HEK293 (cell line): Measurements from ENCODE around the gene MAGI1.

Source experiments
- CTCF ChIA-PET: fragments of 350-600 bp; formaldehyde crosslinking; extraction: SDS; loops from one replicate; lab custom pipeline; 2021; ENCODE audit warnings: antibody characterized with exemption; lab: Yijun Ruan, JAX
- POLR2A ChIA-PET: fragments of 300-600 bp; formaldehyde crosslinking; extraction: SDS; loops from one replicate; lab custom pipeline; 2020; ENCODE audit warnings: antibody characterized with exemption, inconsistent platforms; lab: Yijun Ruan, JAX
- H3K27ac ChIP-seq: fragments of 200-500 bp; sonication (Bioruptor generic); 2 replicates; pipeline ENCODE4 v1.5.1; 2014; ENCODE audit warnings: low read depth, low read length, control low read depth, inconsistent platforms; ENCODE audit errors: extremely low read depth
- H3K36me3 ChIP-seq, 2 experiments: fragments of 200-500 bp in 1 of 2; sonication (Bioruptor generic) in 1 of 2; 1 replicate in 1 of 2; 2 replicates in 1 of 2; pipeline ENCODE4 v1.5.1; 2014 to 2017; ENCODE audit warnings: inconsistent platforms in 2 of 2, low read length in 2 of 2; ENCODE audit not compliant: control insufficient read depth in 2 of 2, insufficient read depth in 1 of 2
- H3K4me1 ChIP-seq: fragments of 200-500 bp; sonication (Bioruptor generic); 2 replicates; pipeline ENCODE4 v1.5.1; 2014; ENCODE audit warnings: mild to moderate bottlenecking, low read length, inconsistent platforms; ENCODE audit not compliant: control insufficient read depth, insufficient read depth
- H3K4me3 ChIP-seq: 2 replicates; pipeline ENCODE4 v1.5.1; 2011; ENCODE audit warnings: low read depth, mild to moderate bottlenecking, control low read depth, low read length, moderate library complexity
- H3K9me3 ChIP-seq: fragments of 200-500 bp; sonication (Bioruptor generic); 2 replicates; pipeline ENCODE4 v1.5.1; 2014; ENCODE audit warnings: low read depth, low read length, inconsistent platforms; ENCODE audit not compliant: control insufficient read depth, insufficient read depth
- ATF2 ChIP-seq: fragments of 450-650 bp; formaldehyde crosslinking; IDR thresholded peaks from 2 replicates; pipeline ENCODE4 v1.5.1; 2016; ENCODE audit warnings: missing biosample characterization, missing genetic modification characterization, low read depth
- FEZF1 ChIP-seq: fragments of 450-650 bp; formaldehyde crosslinking; IDR thresholded peaks from 2 replicates; pipeline ENCODE4 v1.5.1; 2016; ENCODE audit warnings: missing biosample characterization, missing genetic modification characterization
- GLIS2 ChIP-seq: fragments of 450-650 bp; formaldehyde crosslinking; IDR thresholded peaks from 2 replicates; pipeline ENCODE4 v1.5.1; 2016; ENCODE audit warnings: missing biosample characterization, missing genetic modification characterization
- IKZF3 ChIP-seq: fragments of 450-650 bp; IDR thresholded peaks from 2 replicates; pipeline ENCODE4 v1.5.0; 2018; ENCODE audit warnings: missing biosample characterization, mild to moderate bottlenecking, missing genetic modification characterization, moderate library complexity
- KLF1 ChIP-seq: fragments of 450-650 bp; formaldehyde crosslinking; IDR thresholded peaks from 2 replicates; pipeline ENCODE4 v1.5.1; 2016; ENCODE audit warnings: missing biosample characterization, missing genetic modification characterization
- MEIS1 ChIP-seq: sonication (generic); formaldehyde crosslinking; IDR thresholded peaks from 2 replicates; pipeline ENCODE4 v1.8.1; 2022; ENCODE audit warnings: missing genetic modification reagents, mild to moderate bottlenecking, borderline replicate concordance
- SP2 ChIP-seq: fragments of 450-650 bp; formaldehyde crosslinking; IDR thresholded peaks from 2 replicates; pipeline ENCODE4 v1.5.1; 2016; ENCODE audit warnings: missing biosample characterization, missing genetic modification characterization
- TCF7L2 ChIP-seq: IDR thresholded peaks from 2 replicates; pipeline ENCODE4 v1.6.1; 2011; ENCODE audit warnings: low read depth, mild to moderate bottlenecking, inconsistent platforms, low read length, moderate library complexity, borderline replicate concordance
- YY2 ChIP-seq: fragments of 450-650 bp; formaldehyde crosslinking; IDR thresholded peaks from 2 replicates; pipeline ENCODE4 v1.5.1; 2016; ENCODE audit warnings: missing biosample characterization, missing genetic modification characterization
- ZBTB7A ChIP-seq: fragments of 450-650 bp; formaldehyde crosslinking; IDR thresholded peaks from 2 replicates; pipeline ENCODE4 v1.5.1; 2016; ENCODE audit warnings: low read depth, missing biosample characterization, missing genetic modification characterization
- ZEB2 ChIP-seq: fragments of 450-650 bp; formaldehyde crosslinking; IDR thresholded peaks from 2 replicates; pipeline ENCODE4 v1.5.1; 2016; ENCODE audit warnings: missing biosample characterization, missing genetic modification characterization
- ZIC2 ChIP-seq: fragments of 450-650 bp; formaldehyde crosslinking; IDR thresholded peaks from 2 replicates; pipeline ENCODE4 v1.5.1; 2016; ENCODE audit warnings: missing biosample characterization, missing genetic modification characterization
- ZNF112 ChIP-seq: fragments of 450-650 bp; formaldehyde crosslinking; IDR thresholded peaks from 2 replicates; pipeline ENCODE4 v1.5.0; 2017; ENCODE audit warnings: missing biosample characterization, missing genetic modification characterization
- ZNF114 ChIP-seq: fragments of 450-650 bp; formaldehyde crosslinking; IDR thresholded peaks from 2 replicates; pipeline ENCODE4 v1.5.0; 2017; ENCODE audit warnings: missing biosample characterization, missing genetic modification characterization
- ZNF184 ChIP-seq: fragments of 450-650 bp; IDR thresholded peaks from 2 replicates; pipeline ENCODE4 v1.5.1; 2018; ENCODE audit warnings: missing biosample characterization, mild to moderate bottlenecking, missing genetic modification characterization
- ZNF266 ChIP-seq: fragments of 450-650 bp; formaldehyde crosslinking; IDR thresholded peaks from 2 replicates; pipeline ENCODE4 v1.5.1; 2016; ENCODE audit warnings: missing biosample characterization, missing genetic modification characterization, low read depth
- ZNF324 ChIP-seq: fragments of 450-650 bp; formaldehyde crosslinking; IDR thresholded peaks from 2 replicates; pipeline ENCODE4 v1.5.1; 2016; ENCODE audit warnings: missing biosample characterization, missing genetic modification characterization
- ZNF350 ChIP-seq: fragments of 450-650 bp; formaldehyde crosslinking; IDR thresholded peaks from 2 replicates; pipeline ENCODE4 v1.5.0; 2017; ENCODE audit warnings: missing biosample characterization, mild to moderate bottlenecking, missing genetic modification characterization
- ZNF391 ChIP-seq: fragments of 450-650 bp; formaldehyde crosslinking; IDR thresholded peaks from 2 replicates; pipeline ENCODE4 v1.5.1; 2016; ENCODE audit warnings: low read depth, missing biosample characterization, missing genetic modification characterization, borderline replicate concordance
- ZNF416 ChIP-seq: fragments of 450-650 bp; formaldehyde crosslinking; IDR thresholded peaks from 2 replicates; pipeline ENCODE4 v1.5.1; 2016; ENCODE audit warnings: missing biosample characterization, missing genetic modification characterization
- ZNF473 ChIP-seq: fragments of 450-650 bp; formaldehyde crosslinking; IDR thresholded peaks from 2 replicates; pipeline ENCODE4 v1.5.1; 2017; ENCODE audit warnings: missing biosample characterization, missing genetic modification characterization
- ZNF561 ChIP-seq: fragments of 450-650 bp; IDR thresholded peaks from 2 replicates; pipeline ENCODE4 v1.5.1; 2018; ENCODE audit warnings: missing biosample characterization, missing genetic modification characterization, borderline replicate concordance
- ZNF580 ChIP-seq: fragments of 450-650 bp; formaldehyde crosslinking; IDR thresholded peaks from 2 replicates; pipeline ENCODE4 v1.5.1; 2016; ENCODE audit warnings: missing biosample characterization, missing genetic modification characterization
- ZNF626 ChIP-seq: fragments of 450-650 bp; sonication (Bioruptor Pico); formaldehyde crosslinking; IDR thresholded peaks from 2 replicates; pipeline ENCODE4 v1.5.1; 2018; ENCODE audit warnings: missing biosample characterization, missing genetic modification characterization, inconsistent platforms
- ZNF629 ChIP-seq: fragments of 450-650 bp; formaldehyde crosslinking; IDR thresholded peaks from 2 replicates; pipeline ENCODE4 v1.5.1; 2017; ENCODE audit warnings: missing biosample characterization, missing genetic modification characterization
- ZNF747 ChIP-seq: fragments of 450-650 bp; formaldehyde crosslinking; IDR thresholded peaks from 2 replicates; pipeline ENCODE4 v1.5.1; 2016; ENCODE audit warnings: missing biosample characterization, missing genetic modification characterization
- ZNF777 ChIP-seq: fragments of 450-650 bp; formaldehyde crosslinking; IDR thresholded peaks from 2 replicates; pipeline ENCODE4 v1.5.1; 2017; ENCODE audit warnings: missing biosample characterization, missing genetic modification characterization, borderline replicate concordance
- TF ChIP-seq, protein P1 (sequence below): fragments of 450-650 bp; IDR thresholded peaks from 2 replicates; pipeline ENCODE4 v1.5.1; 2018; ENCODE audit warnings: missing biosample characterization, missing genetic modification characterization
- TF ChIP-seq, protein P2 (sequence below): fragments of 450-650 bp; formaldehyde crosslinking; IDR thresholded peaks from 2 replicates; pipeline ENCODE4 v1.5.1; 2017; ENCODE audit warnings: missing biosample characterization, missing genetic modification characterization
- TF ChIP-seq, protein P3 (sequence below): fragments of 450-650 bp; formaldehyde crosslinking; IDR thresholded peaks from 2 replicates; pipeline ENCODE4 v1.5.1; 2016; ENCODE audit warnings: missing biosample characterization, missing genetic modification characterization, borderline replicate concordance

Gene MAGI1

DNA sequence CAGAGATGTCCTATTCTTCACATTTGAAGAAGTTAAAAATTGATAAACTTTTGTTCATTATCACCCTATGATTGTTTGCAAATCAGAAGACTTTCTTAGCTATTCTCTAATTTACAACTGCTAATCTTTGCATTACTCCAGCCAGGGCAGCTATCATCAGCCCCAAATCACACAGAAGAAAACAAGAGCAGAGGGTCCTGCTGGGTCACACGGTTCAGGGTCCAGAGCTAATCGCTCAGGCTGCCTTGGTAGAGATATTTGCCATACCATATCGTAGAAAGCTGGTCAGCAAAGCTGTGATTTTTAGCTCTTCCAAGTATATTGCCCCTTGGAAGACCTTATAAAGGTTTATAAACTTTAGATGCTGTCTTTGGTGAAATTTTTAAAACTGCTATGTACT, 181.4 kb downstream of the MAGI1 start (continued):
- TF ChIP-seq, protein P1, sequence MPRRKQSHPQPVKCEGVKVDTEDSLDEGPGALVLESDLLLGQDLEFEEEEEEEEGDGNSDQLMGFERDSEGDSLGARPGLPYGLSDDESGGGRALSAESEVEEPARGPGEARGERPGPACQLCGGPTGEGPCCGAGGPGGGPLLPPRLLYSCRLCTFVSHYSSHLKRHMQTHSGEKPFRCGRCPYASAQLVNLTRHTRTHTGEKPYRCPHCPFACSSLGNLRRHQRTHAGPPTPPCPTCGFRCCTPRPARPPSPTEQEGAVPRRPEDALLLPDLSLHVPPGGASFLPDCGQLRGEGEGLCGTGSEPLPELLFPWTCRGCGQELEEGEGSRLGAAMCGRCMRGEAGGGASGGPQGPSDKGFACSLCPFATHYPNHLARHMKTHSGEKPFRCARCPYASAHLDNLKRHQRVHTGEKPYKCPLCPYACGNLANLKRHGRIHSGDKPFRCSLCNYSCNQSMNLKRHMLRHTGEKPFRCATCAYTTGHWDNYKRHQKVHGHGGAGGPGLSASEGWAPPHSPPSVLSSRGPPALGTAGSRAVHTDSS, result no peak
- no peak for TF ChIP-seq ZNF561 (tag by site-specific recombination)
- TF ChIP-seq ZBTB7A (tag by site-specific recombination), result no peak
- TF ChIP-seq, protein P2, sequence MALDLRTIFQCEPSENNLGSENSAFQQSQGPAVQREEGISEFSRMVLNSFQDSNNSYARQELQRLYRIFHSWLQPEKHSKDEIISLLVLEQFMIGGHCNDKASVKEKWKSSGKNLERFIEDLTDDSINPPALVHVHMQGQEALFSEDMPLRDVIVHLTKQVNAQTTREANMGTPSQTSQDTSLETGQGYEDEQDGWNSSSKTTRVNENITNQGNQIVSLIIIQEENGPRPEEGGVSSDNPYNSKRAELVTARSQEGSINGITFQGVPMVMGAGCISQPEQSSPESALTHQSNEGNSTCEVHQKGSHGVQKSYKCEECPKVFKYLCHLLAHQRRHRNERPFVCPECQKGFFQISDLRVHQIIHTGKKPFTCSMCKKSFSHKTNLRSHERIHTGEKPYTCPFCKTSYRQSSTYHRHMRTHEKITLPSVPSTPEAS (tag by site-specific recombination), result no peak
- TF ChIP-seq FEZF1, result no peak
- TF ChIP-seq, protein P3, sequence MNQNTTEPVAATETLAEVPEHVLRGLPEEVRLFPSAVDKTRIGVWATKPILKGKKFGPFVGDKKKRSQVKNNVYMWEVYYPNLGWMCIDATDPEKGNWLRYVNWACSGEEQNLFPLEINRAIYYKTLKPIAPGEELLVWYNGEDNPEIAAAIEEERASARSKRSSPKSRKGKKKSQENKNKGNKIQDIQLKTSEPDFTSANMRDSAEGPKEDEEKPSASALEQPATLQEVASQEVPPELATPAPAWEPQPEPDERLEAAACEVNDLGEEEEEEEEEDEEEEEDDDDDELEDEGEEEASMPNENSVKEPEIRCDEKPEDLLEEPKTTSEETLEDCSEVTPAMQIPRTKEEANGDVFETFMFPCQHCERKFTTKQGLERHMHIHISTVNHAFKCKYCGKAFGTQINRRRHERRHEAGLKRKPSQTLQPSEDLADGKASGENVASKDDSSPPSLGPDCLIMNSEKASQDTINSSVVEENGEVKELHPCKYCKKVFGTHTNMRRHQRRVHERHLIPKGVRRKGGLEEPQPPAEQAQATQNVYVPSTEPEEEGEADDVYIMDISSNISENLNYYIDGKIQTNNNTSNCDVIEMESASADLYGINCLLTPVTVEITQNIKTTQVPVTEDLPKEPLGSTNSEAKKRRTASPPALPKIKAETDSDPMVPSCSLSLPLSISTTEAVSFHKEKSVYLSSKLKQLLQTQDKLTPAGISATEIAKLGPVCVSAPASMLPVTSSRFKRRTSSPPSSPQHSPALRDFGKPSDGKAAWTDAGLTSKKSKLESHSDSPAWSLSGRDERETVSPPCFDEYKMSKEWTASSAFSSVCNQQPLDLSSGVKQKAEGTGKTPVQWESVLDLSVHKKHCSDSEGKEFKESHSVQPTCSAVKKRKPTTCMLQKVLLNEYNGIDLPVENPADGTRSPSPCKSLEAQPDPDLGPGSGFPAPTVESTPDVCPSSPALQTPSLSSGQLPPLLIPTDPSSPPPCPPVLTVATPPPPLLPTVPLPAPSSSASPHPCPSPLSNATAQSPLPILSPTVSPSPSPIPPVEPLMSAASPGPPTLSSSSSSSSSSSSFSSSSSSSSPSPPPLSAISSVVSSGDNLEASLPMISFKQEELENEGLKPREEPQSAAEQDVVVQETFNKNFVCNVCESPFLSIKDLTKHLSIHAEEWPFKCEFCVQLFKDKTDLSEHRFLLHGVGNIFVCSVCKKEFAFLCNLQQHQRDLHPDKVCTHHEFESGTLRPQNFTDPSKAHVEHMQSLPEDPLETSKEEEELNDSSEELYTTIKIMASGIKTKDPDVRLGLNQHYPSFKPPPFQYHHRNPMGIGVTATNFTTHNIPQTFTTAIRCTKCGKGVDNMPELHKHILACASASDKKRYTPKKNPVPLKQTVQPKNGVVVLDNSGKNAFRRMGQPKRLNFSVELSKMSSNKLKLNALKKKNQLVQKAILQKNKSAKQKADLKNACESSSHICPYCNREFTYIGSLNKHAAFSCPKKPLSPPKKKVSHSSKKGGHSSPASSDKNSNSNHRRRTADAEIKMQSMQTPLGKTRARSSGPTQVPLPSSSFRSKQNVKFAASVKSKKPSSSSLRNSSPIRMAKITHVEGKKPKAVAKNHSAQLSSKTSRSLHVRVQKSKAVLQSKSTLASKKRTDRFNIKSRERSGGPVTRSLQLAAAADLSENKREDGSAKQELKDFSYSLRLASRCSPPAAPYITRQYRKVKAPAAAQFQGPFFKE (tag by site-specific recombination), result no peak
- TF ChIP-seq ZNF580 (tag by site-specific recombination), result no peak
- TF ChIP-seq ZNF629 (tag by site-specific recombination), result no peak
- no peak for TF ChIP-seq TCF7L2
- TF ChIP-seq IKZF3, result no peak
- no peak for TF ChIP-seq KLF1 (tag by site-specific recombination)
- TF ChIP-seq ZIC2 (tag by site-specific recombination), result no peak
- TF ChIP-seq ZNF114 (tag by site-specific recombination), result no peak
- no peak for TF ChIP-seq ZNF184 (tag by site-specific recombination)

DNA sequence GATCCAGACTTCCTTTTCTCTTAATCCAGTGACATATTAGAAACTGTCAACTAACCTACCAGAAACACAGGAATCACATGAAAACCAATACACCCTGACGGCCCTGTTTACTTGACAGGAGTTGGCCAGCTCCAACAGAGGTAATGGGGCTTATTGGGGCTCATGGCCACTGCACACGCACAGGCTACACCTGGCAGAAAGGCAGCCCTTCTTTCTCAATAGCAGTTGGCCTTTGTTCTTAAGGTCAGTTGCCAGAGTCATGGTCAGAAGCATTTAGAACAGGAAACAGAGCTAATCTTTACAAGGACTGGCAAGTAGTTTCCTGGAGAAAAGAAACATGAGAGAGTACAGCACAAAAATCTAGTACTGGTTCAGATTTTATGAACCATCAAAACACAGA, 181.8 kb downstream of the MAGI1 start:
- Histone ChIP-seq H3K9me3 (no peaks in the 10 kb centered on the region), H3K36me3 (no peaks in the 10 kb centered on the region), H3K27ac (no peak overlapping the region), H3K4me1 (0 out of 2 replicates have a peak, but pooled peaks cover 2% of the 10 kb centered on the region), H3K4me3 (no peak overlapping the region)
- POLR2A ChIA-PET, result no interaction called here
- CTCF ChIA-PET, result no interaction called here
- TF ChIP-seq YY2 (tag by site-specific recombination), result no peak
- no peak for TF ChIP-seq ZNF416
- no peak for TF ChIP-seq MEIS1 (CRISPR knock-in tag)
- TF ChIP-seq ZNF324 (tag by site-specific recombination), result no peak
- TF ChIP-seq ZNF112 (tag by site-specific recombination), result no peak
- TF ChIP-seq ZNF350 (tag by site-specific recombination), result no peak
- no peak for TF ChIP-seq ZNF561 (tag by site-specific recombination)
- TF ChIP-seq ZNF777, result no peak
- TF ChIP-seq ZNF391 (tag by site-specific recombination), result no peak
- no peak for TF ChIP-seq ZEB2 (tag by site-specific recombination)
- TF ChIP-seq ZNF266, result no peak
- no peak for TF ChIP-seq GLIS2 (tag by site-specific recombination)
- no peak for TF ChIP-seq ZNF473
- TF ChIP-seq ZNF747 (tag by site-specific recombination), result no peak
- TF ChIP-seq SP2, result no peak
- no peak for TF ChIP-seq ATF2
- TF ChIP-seq ZNF626, result no peak
